HEK293T (cell line): ENCODE results near the gene MSRB3.

ENCODE experiments used
- ARNT ChIP-seq: fragments of 450-650 bp; IDR thresholded peaks from 2 replicates; pipeline ENCODE4 v1.6.1; 2017; ENCODE audit warnings: mild to moderate bottlenecking
- BHLHE40 ChIP-seq: fragments of 450-650 bp; IDR thresholded peaks from 2 replicates; pipeline ENCODE4 v1.6.1; 2016; ENCODE audit warnings: mild to moderate bottlenecking, moderate library complexity, borderline replicate concordance
- ELF4 ChIP-seq: fragments of 450-650 bp; IDR thresholded peaks from 2 replicates; pipeline ENCODE4 v1.6.1; 2017; ENCODE audit warnings: antibody characterized with exemption
- FOXA1 ChIP-seq: fragments of 450-650 bp; IDR thresholded peaks from 2 replicates; pipeline ENCODE4 v1.6.1; 2016; ENCODE audit warnings: mild to moderate bottlenecking
- FOXM1 ChIP-seq: fragments of 450-650 bp; IDR thresholded peaks from 2 replicates; pipeline ENCODE4 v1.6.1; 2017; ENCODE audit warnings: mild to moderate bottlenecking, borderline replicate concordance
- HDGF ChIP-seq: fragments of 450-650 bp; IDR thresholded peaks from 2 replicates; pipeline ENCODE4 v1.6.1; 2017; ENCODE audit warnings: antibody characterized with exemption, borderline replicate concordance
- LEF1 ChIP-seq: fragments of 450-650 bp; IDR thresholded peaks from 2 replicates; pipeline ENCODE4 v1.6.1; 2017; ENCODE audit warnings: mild to moderate bottlenecking, borderline replicate concordance
- NFRKB ChIP-seq: fragments of 450-650 bp; IDR thresholded peaks from 2 replicates; pipeline ENCODE4 v1.6.1; 2016; ENCODE audit warnings: mild to moderate bottlenecking, moderate library complexity
- SP1 ChIP-seq: fragments of 450-650 bp; IDR thresholded peaks from 2 replicates; pipeline ENCODE4 v1.6.1; 2017
- SUZ12 ChIP-seq: fragments of 450-650 bp; IDR thresholded peaks from 2 replicates; pipeline ENCODE4 v1.6.1; 2016; ENCODE audit warnings: mild to moderate bottlenecking
- TARDBP ChIP-seq: fragments of 450-650 bp; IDR thresholded peaks from 2 replicates; pipeline ENCODE4 v1.6.1; 2016
- ZNF384 ChIP-seq: fragments of 450-650 bp; IDR thresholded peaks from 2 replicates; pipeline ENCODE4 v1.6.1; 2016
- TF ChIP-seq, protein P1 (sequence below): fragments of 450-650 bp; IDR thresholded peaks from 2 replicates; pipeline ENCODE4 v1.6.1; 2016

DNA sequence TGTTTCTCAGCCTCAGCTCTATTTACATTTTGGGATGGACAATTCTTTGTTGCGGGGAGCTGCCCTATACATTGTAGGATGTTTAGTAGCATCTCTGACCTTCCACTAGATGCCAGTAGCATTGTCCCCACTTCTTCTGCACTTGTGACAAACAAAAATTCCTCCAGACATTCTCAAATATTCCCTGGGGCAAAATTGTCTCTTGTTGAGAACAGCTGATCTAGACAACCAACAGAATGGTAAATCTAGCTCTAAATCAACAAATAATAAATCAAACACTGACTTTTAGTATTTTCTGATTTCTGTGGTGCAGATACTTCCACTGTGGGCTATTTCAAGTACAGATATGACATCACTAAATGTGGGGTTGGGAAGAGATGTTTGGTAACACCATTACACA is 60.7 kb downstream of the MSRB3 start:
- TF ChIP-seq SP1 (no peak), FOXA1 (no peak), TARDBP (no peak), BHLHE40 (no peak), SUZ12 (no peak), LEF1 (no peak), ZNF384 (no peak), FOXM1 (no peak), ARNT (no peak), HDGF (no peak), ELF4 (no peak), NFRKB (no peak)
- TF ChIP-seq, protein P1, sequence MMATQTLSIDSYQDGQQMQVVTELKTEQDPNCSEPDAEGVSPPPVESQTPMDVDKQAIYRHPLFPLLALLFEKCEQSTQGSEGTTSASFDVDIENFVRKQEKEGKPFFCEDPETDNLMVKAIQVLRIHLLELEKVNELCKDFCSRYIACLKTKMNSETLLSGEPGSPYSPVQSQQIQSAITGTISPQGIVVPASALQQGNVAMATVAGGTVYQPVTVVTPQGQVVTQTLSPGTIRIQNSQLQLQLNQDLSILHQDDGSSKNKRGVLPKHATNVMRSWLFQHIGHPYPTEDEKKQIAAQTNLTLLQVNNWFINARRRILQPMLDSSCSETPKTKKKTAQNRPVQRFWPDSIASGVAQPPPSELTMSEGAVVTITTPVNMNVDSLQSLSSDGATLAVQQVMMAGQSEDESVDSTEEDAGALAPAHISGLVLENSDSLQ, result peak; percentile 42; the same call in 1 of the 2 replicates
